HG03175 (cell line): ENCODE data around the gene RUNX1.

Experiments used
- ATAC-seq: cut with Tn5 transposase; IDR thresholded peaks from one replicate; pipeline ENCODE4 v1.9.1; 2021; ENCODE audit warnings: mild to moderate bottlenecking, moderate library complexity; ENCODE audit not compliant: unreplicated experiment

The RUNX1 gene

DNA sequence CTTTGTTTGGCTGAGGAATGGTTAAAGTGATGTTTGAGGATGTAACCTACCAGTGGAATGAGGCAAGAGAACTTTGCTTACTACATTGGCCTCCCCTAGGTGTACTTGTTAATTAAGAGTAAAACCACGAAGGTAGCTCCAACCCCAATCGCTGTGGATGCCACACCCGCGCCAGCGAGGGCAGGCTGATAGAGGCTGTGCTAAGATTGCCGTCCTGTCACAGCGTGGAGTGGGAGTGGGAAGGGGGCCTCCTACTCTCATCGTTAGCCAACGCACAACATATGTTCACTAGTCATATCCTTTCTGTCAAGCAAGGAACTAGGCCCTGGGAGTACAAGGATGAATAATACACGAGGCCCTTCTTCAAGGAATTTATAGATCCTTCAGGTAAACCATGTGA lies 99.6 kb downstream of the RUNX1 start:
- ATAC-seq = no peak

GRCh38 chr21:34949030-34949429 lies 100.1 kb downstream of the RUNX1 start:
- ATAC-seq = no peak

GRCh38 chr21:34948157-34948556 lies 100.9 kb downstream of the RUNX1 start:
- ATAC-seq = no peak

DNA sequence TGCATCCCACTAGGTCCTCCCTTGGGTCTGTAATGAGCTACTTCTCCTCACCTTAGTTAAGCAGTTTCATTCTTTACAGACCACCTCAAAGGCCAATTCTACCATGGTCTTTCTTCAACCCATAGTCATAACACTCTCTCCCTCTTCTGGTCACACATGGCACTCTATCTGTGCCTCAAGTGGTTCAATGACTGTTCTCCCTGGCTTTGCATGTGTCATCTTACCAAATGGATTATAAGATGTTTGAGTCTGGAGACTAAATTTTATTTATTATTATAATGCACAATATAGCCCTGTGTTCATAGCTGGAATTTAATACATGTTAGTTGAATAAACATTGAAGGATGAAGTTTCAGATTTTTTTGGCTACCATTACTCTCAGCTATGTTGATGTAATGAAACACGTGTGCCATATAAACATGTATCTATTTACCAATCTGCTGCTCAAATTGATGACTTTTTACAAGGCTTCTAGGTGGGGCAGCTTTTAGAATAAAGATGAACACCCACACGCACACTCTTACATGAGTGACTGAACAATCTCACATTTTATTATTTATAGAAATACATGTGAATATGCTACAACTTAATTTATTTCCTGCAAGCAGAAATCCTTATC lies 102.1 kb downstream of the RUNX1 start:
- no peak for ATAC-seq

- ATAC-seq = no peak
These were observed 102.7 kb downstream of the RUNX1 start for GRCh38 chr21:34946385-34946840.

DNA sequence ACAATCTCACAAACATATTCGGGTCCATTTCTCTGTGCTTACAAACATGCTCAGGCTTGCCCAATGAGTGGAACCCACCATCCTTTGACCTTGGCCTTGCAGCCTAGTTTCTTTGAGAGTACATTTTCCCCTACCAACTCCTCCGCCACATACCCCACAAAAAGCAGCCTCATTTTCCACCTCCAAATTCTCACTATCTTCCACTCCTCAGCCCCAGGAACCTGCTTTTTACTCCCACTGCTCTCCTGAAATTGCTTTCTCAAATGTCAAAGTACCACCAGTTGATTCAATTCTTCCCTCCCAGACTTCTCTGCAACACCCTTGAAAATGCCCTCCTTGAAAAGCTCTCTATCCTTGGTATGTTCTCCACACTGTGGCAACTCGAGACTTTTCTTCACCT lies 103.8 kb downstream of the RUNX1 start:
- no peak for ATAC-seq

DNA sequence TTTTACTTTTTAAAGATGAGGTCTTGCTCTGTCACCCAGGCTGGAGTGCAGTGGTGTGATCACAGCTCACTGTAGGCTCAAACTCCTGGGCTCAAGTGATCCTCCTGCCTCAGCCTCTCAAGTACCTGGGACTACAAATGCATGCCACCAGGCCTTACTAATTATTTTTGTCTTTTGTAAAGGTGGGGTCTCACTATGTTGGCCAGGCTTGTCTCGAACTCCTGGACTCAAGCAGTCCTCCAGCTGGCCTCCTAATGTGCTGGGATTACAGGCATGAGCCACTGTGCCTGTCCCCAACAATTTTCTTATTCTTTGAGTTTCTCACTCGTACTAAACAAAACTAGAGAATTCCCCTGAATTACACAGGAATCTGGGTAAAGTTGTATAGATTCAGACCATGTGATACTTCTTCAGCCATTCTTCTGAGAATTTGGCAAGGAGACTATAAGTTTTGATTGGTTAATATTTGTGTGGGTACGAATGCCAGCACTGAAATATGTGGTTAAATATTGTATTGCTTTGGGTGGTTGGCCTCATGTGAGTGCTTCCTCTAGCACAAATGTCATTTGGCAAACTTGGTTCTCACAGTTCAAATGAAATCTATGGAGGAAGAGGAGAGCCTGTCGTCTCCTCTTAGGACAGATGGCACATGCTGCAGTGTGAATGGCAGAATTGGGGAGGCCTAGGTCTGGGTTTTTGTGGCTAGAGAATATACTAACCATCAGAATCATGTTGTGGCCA lies 104.9 kb downstream of the RUNX1 start:
- no peak for ATAC-seq

DNA sequence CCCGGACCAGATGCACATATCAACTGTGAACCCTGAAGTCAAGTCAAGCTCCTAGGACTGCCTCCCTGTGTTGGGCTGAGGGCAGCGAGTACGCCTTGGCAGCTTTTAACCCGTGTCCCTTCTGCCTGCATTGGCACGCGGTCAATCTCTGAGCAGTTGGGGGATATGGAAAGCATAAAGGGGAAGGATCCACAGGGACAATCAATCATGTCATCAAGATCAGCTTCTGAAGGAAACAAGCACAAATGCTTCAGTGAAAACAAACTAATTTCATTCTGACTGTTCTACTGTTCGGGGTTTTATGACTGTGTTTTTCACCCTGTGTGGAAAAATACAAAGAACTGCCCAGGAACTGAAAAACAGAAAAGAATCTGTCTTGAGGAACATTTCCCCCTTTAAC lies 106.2 kb downstream of the RUNX1 start:
- no peak for ATAC-seq

DNA sequence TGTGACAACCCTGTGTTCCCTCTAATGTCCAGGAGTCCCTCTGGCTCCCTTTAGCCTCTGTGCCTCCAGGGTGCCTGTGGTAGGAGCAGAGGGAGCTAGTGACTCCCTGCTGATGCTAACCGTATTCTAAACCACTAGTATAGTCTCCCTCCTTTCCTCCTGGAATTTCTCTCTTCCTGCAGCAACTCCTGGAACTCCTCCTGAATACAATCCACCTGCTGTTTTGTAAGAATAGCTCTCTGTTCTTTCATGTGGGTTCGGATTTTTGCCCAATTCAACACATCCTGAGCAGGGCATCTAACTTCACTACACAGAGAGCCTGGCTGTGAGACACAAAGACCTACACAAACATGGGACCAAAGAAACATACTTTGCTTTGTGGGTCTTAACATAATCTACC lies 107.9 kb downstream of the RUNX1 start:
- no peak for ATAC-seq

- no peak for ATAC-seq
These were observed 109.3 kb downstream of the RUNX1 start for GRCh38 chr21:34939673-34940331.

GRCh38 chr21:34938089-34938764 lies 110.9 kb downstream of the RUNX1 start:
- no peak for ATAC-seq

- no peak for ATAC-seq
These were observed 112.1 kb downstream of the RUNX1 start for GRCh38 chr21:34936883-34937563.

GRCh38 chr21:34936371-34936789 lies 112.7 kb downstream of the RUNX1 start:
- no peak for ATAC-seq

- no peak for ATAC-seq
These were observed 113.2 kb downstream of the RUNX1 start for GRCh38 chr21:34935898-34936297.

DNA sequence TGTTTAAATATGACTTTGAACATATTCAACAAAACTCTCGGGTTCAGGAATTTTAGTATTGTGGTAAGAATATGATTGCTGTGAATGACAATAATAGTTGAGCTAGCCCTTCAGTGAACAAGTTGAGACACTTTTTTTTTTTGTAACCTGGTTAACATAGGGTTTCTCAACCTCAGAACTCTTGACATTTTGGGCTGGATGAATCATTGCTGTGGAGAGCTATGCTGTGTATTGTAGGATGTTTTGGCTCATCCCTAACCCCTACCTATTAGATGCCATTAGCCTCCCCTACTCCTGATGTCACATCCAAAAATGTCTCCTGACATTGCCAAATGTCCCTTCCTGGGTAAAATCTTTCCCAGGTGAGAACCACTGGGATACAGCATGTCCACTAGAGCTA lies 113.7 kb downstream of the RUNX1 start:
- ATAC-seq = no peak

DNA sequence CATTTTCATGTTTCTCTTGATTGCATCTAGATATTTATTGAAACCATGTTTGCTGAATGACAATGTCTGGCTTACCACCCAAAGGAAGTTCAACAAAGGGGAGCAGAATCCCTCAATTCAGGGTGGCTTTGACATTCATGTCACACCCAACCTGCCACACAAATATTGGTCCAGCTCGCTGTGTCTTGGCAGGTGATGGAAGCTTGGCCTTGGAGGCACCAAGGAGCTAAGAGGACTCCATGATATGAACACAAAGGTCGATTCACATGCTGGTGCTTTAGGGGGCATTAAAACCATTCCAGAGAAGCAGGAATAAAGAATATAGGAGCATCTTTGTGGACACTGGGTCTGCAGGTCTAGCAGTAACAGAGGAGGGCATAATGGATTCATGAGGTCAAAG lies 114.8 kb downstream of the RUNX1 start:
- no peak for ATAC-seq

- peak; percentile 61 for ATAC-seq
These were observed 115.3 kb downstream of the RUNX1 start for GRCh38 chr21:34933609-34934335.

DNA sequence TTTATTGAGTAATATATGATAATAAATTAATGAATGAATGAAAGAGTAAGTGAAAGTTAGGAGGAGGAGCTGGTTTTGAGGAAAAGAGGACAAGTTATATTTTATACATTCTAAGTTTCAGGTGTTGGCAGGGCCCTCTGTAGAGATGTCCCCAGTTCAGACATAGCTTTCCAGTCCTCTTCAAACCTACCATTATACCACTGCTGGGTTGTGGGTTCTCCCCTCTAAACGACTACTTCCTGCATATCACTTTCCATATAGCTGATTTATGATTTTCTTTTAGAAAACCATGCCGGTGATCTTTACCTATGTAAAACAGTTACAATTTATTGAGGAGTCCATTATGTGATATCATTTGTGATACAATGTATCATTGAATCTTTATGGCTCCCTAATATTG lies 116.9 kb downstream of the RUNX1 start:
- no peak for ATAC-seq

GRCh38 chr21:34930971-34931370 lies 118.1 kb downstream of the RUNX1 start:
- ATAC-seq = no peak

GRCh38 chr21:34928637-34929036 lies 120.5 kb downstream of the RUNX1 start:
- no peak for ATAC-seq
